Large intestine (tissue), 3 donors: ENCODE results near the gene ZNF282. TPM values are rescaled to one million over a fixed set of nuclear protein-coding genes. Genes with fewer than 3 reads are reported as not detected.

ENCODE experiments used
- DNase-seq, 2 donors: peaks; one replicate each; pipeline versions ENCODE4 v3.0.0 to v3.0.0-alpha.2; 2013
- H3K27ac ChIP-seq: one replicate; pipeline ENCODE4 v1.5.1; 2013; ENCODE audit warnings: low read length
- H3K27me3 ChIP-seq: 2 replicates; pipeline ENCODE4 v1.6.1; 2013; ENCODE audit warnings: low read length; ENCODE audit not compliant: control insufficient read depth, insufficient read depth
- H3K36me3 ChIP-seq: 2 replicates; pipeline ENCODE4 v1.6.1; 2013; ENCODE audit warnings: low read length; ENCODE audit not compliant: control insufficient read depth, insufficient read depth
- H3K4me1 ChIP-seq: one replicate; pipeline ENCODE4 v1.6.1; 2013; ENCODE audit warnings: low read length; ENCODE audit not compliant: control insufficient read depth, insufficient read depth
- H3K4me3 ChIP-seq: one replicate; pipeline ENCODE4 v1.5.1; 2013; ENCODE audit warnings: low read length
- H3K9me3 ChIP-seq: one replicate; pipeline ENCODE4 v1.6.1; 2013; ENCODE audit warnings: mild to moderate bottlenecking, low read depth, low read length, moderate library complexity; ENCODE audit not compliant: control insufficient read depth
- WGBS: methylation state at CpG from one replicate; pipeline ENCODE4 v1.1.5; 2013; ENCODE audit warnings: low lambda C conversion rate; ENCODE audit not compliant: insufficient coverage; 5-methylcytosine and 5-hydroxymethylcytosine counted together
- polyA plus RNA-seq: library from polyadenylated mRNA; unstranded; fragments of 120-200 nt; gene quantifications from one replicate; pipeline ENCODE4 v1.2.1, GENCODE V29; 2013

The ZNF282 gene
- polyA plus RNA-seq, 1 donor, result 25.1 TPM

DNA sequence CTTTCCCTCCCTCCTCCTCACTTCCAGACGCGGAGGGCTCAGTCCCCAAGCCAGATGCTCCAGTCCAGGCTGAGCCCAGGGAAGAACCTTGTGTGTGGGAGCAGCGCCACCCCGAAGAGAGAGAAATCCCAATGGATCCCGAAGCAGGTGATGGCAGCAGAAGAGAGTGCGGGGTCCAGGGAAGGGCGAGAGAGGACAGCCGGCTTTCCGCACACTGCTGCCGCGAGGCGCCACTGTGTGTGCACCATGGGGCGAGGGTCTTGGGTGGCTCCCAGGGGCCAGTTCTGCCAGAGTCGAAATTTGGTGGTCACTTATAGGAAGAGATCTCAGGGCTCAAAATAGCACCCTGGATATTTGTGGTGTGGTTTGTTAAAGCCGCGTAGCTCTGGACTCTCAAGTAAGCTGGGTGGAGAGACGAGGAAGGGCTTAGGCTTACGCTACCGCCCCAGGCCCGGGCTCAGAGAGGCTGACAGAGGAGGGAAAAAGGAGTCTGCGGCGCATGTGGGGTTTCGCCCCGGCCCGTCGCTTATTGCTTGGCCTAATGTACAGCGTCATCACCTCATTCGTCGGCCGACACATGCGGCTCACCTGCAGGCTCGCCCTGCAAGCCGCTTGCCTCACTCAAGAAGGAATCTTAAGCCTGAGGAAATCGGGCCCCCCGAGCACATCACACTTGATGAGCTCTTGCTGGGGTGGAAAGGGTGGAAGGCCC, 12.1 kb downstream of the ZNF282 start:
- no peak for DNase-seq
- Histone ChIP-seq H3K4me3 (no peak overlapping the region), H3K36me3 (peaks cover 83% of the 10 kb centered on the region), H3K27ac (no peak overlapping the region), H3K9me3 (no peaks in the 10 kb centered on the region), H3K4me1 (no peaks in the 10 kb centered on the region), H3K27me3 (no peaks in the 10 kb centered on the region)
- no CpG with 5 or more reads among the region's 35 CpGs for WGBS

DNA sequence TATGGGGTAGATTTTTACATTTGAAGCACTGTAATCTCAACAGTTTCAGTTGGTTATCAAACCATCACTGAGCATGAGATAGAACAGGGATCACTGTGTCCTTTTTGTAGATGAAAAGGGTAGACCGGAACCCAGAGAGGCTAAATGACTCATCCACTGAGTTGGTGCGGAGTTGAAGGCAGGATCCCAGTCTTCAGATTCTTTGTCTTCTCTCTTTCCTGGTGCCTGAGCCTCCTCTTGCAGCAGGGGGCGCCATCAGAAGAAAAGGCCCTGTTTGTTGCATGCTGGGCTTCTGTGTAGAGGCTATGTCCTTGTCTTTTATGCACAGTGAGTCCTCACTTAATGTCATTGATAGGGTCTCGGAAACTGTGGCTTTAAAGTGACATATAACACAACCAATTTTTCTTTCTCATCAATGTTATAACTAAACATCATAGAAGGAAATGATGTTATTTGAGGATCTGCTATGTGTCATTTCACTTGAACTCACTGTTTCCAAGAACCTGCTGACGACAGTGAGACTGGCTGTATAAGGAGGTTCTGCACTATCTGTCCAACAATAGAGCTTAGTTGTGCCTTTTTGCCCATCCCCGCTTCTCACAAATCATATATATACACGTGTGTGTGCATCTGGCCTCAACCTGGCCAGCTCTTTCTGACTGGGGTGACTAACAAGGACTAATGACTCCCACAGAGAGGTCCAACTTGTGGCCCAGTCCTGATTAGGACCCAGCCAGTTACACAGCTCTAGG, 14.3 kb downstream of the ZNF282 start:
- Histone ChIP-seq H3K4me1 (no peaks in the 10 kb centered on the region), H3K36me3 (peaks cover 85% of the 10 kb centered on the region), H3K9me3 (no peaks in the 10 kb centered on the region), H3K27me3 (no peaks in the 10 kb centered on the region), H3K4me3 (no peak overlapping the region), H3K27ac (no peak overlapping the region)
- no CpG with 5 or more reads among the region's 7 CpGs for WGBS
- DNase-seq, result no peak

DNA sequence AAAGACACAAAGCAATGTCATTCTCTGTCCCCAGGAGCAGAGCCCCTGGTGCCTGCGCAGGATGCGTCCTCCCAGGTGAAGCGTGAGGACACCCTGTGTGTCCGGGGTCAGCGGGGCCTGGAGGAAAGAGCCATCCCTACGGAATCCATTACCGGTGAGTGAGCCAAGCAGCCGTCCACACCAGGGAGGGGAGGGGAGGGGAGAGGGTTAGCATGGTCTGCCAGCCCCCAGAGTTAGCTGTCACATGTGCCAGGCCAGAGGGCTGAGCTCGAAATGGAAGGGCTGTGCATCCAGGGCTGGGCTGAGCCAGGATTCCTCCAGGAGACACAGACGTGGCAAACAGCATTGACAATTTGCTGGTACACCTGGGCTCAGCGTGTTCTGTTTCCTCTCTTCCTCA, 15.2 kb downstream of the ZNF282 start:
- WGBS, result no CpG with 5 or more reads among the region's 11 CpGs
- Histone ChIP-seq H3K36me3 (peaks cover 91% of the 10 kb centered on the region), H3K4me1 (no peaks in the 10 kb centered on the region), H3K9me3 (no peaks in the 10 kb centered on the region), H3K4me3 (no peak overlapping the region), H3K27ac (no peak overlapping the region), H3K27me3 (no peaks in the 10 kb centered on the region)
- DNase-seq, result no peak

GRCh38 chr7:149214020-149214720, 18.8 kb downstream of the ZNF282 start:
- WGBS, result no CpG with 5 or more reads among the region's 7 CpGs
- Histone ChIP-seq H3K27ac (no peak overlapping the region), H3K4me1 (no peaks in the 10 kb centered on the region), H3K4me3 (no peak overlapping the region), H3K36me3 (peaks cover 95% of the 10 kb centered on the region), H3K27me3 (no peaks in the 10 kb centered on the region), H3K9me3 (no peaks in the 10 kb centered on the region)
- DNase-seq, result no peak

DNA sequence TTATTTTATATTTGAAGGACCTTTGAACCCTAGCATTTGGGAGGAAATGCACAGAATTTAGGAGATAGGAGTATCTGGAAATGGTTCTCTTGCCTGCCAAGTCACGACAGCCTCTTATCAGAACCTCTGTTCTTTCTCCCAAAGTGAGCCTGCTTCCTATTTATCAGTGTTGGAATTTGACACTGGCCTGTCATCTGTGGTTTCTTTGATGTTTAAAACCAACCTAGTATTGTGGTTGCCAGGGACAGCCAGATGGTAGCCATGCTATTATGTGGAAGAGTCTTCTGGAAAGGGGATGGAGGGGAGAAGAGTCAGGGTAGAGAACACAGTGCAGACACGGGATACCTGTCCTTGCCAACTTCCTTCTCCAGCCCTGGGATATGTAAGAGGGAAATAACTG, 21.1 kb downstream of the ZNF282 start:
- no peak overlapping the region for H3K4me3 ChIP-seq
- H3K27me3 ChIP-seq, result no peaks in the 10 kb centered on the region
- no peak for DNase-seq
- H3K9me3 ChIP-seq, result no peaks in the 10 kb centered on the region
- peaks cover 87% of the 10 kb centered on the region for H3K36me3 ChIP-seq
- no peak overlapping the region for H3K27ac ChIP-seq
- H3K4me1 ChIP-seq, result no peaks in the 10 kb centered on the region
- whole genome bisulfite sequencing, result no CpG with 5 or more reads among the region's 2 CpGs

DNA sequence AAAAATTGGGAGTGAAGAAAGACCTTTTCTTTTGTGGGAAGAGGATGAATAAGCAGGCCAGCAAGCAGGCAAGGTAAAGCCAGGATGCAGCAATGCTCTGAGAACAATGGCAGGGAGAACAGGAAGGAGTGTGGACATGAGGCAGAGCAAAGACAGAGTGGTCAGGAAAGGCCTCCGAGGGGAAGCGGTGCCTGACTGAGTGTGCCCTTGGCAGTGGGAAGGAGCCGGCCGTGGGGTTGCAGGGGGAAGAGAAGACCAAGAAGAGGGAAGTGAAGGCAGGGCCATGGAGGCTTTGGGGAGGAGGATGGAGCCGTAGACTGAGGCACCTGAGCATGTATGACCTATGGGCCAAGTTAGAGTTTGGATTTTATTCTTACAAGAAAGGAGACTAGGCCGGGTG, 22.2 kb downstream of the ZNF282 start:
- H3K4me3 ChIP-seq, result no peak overlapping the region
- no peaks in the 10 kb centered on the region for H3K9me3 ChIP-seq
- no peaks in the 10 kb centered on the region for H3K27me3 ChIP-seq
- 100% methylated on average over 1 of the region's 6 CpGs for WGBS
- H3K27ac ChIP-seq, result no peak overlapping the region
- no peaks in the 10 kb centered on the region for H3K4me1 ChIP-seq
- no peak for DNase-seq
- H3K36me3 ChIP-seq, result peaks cover 83% of the 10 kb centered on the region

DNA sequence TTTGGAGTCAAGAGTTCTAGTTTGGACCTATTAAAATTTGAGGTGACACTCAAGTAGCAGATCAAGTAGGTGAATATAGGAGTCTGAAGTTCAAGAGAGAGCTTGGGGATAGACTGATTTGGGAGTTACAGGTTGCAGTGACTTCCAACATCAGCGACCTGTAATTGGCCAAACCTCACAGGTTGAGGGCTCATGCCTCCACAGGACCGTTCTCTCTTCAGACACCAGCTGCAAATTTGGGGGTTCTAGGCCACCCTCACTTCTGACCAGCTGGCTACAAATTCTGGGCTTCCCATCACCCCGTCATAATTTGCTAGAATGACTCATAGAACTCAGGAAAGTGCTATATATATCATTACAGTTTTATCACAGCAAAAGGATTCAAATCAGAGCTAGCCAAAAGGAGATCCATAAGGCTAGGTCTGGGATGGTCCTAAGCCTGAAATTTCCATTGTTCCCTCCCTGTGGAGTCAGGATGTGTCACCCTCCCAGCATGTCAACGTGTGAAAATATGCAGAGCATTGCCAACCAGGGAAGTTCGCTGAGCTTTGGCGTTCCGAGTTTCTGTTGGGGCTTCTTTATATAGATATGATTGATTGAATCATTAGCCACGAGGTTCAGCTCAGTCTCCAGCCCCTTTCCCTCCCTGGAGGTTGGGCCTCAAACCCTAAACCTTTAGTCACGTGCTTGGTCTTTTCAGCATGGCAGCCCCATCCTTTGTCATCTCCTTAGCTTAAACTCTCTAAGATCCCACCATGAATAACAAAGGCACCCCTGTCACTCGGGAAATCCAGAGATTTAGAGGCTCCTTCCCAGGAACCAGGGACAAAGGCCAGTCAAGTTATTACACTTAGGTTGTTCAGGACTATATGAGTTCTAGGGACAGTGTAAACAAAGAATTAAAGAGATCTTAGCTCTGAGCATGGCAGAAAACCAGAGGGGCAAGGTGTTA, 23.4 kb downstream of the ZNF282 start:
- Histone ChIP-seq H3K4me1 (no peaks in the 10 kb centered on the region), H3K27ac (no peak overlapping the region), H3K9me3 (no peaks in the 10 kb centered on the region), H3K36me3 (peaks cover 76% of the 10 kb centered on the region), H3K27me3 (no peaks in the 10 kb centered on the region), H3K4me3 (no peak overlapping the region)
- 60% methylated on average over 1 of the region's 10 CpGs for WGBS
- no peak for DNase-seq

- H3K36me3 ChIP-seq, result peaks cover 68% of the 10 kb centered on the region
- peaks cover 8% of the 10 kb centered on the region for H3K9me3 ChIP-seq
- no peak for DNase-seq
- 86% methylated on average over 3 of the region's 6 CpGs for WGBS
- H3K27me3 ChIP-seq, result no peaks in the 10 kb centered on the region
- no peak overlapping the region for H3K27ac ChIP-seq
- no peaks in the 10 kb centered on the region for H3K4me1 ChIP-seq
- H3K4me3 ChIP-seq, result no peak overlapping the region
Observed at GRCh38 chr7:149220534-149220933, 25.2 kb downstream of the ZNF282 start.

DNA sequence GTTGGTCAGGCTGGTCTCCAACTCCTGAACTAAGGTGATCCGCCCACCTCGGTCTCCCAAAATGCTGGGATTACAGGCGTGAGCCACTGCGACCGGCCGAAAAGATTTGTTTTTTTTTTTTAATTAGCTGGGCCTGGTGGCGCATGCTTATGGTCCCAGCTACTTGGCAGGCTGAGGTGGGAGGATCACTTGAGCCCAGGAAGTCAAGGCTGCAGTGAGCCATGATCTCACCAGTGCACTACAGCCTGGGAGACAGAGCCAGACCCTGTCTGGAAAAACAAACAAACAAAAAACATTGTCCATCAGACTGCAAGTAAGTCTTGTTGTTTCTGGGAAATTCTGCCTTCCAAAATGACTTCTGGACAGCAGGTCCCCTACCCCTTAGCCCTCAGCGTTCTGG, 27.8 kb downstream of the ZNF282 start:
- H3K36me3 ChIP-seq, result peaks cover 49% of the 10 kb centered on the region
- no peak overlapping the region for H3K4me3 ChIP-seq
- DNase-seq, result no peak
- no peaks in the 10 kb centered on the region for H3K27me3 ChIP-seq
- no CpG with 5 or more reads among the region's 8 CpGs for WGBS
- no peaks in the 10 kb centered on the region for H3K4me1 ChIP-seq
- no peak overlapping the region for H3K27ac ChIP-seq
- H3K9me3 ChIP-seq, result peaks cover 8% of the 10 kb centered on the region

- no peak for DNase-seq
- H3K4me1 ChIP-seq, result no peaks in the 10 kb centered on the region
- WGBS, result no CpG with 5 or more reads among the region's 39 CpGs
- H3K36me3 ChIP-seq, result peaks cover 45% of the 10 kb centered on the region
- no peak overlapping the region for H3K27ac ChIP-seq
- H3K9me3 ChIP-seq, result peaks cover 8% of the 10 kb centered on the region
- no peak overlapping the region for H3K4me3 ChIP-seq
- H3K27me3 ChIP-seq, result no peaks in the 10 kb centered on the region
Observed at GRCh38 chr7:149223761-149224160, 28.4 kb downstream of the ZNF282 start.
